Uterus (tissue), 4 donors: ENCODE data around the gene CNPY1. TPM values are rescaled to one million over a fixed set of nuclear protein-coding genes. Genes with fewer than 3 reads are reported as not detected.

Experiments
- DNase-seq, 2 donors: peaks; one replicate each; pipeline ENCODE4 v3.0.0-alpha.2; 2019 to 2020
- H3K27ac ChIP-seq, 2 donors: fragments of 200-600 bp; sonication (generic); 1 replicate in 1 of 2; 2 replicates in 1 of 2; pipeline ENCODE4 v1.5.1; 2016 to 2018
- H3K27me3 ChIP-seq, 2 donors: fragments of 200-600 bp; sonication (generic); one replicate each; pipeline ENCODE4 v1.5.1; 2018 to 2019; ENCODE audit warnings: control low read depth in 1 of 2
- H3K36me3 ChIP-seq, 2 donors: fragments of 200-600 bp; sonication (generic); one replicate each; pipeline ENCODE4 v1.5.1; 2019; ENCODE audit warnings: control low read depth in 1 of 2
- H3K4me1 ChIP-seq, 2 donors: fragments of 200-600 bp; sonication (generic); one replicate each; pipeline ENCODE4 v1.5.1; 2018 to 2019; ENCODE audit warnings: control low read depth in 1 of 2
- H3K4me3 ChIP-seq, 2 donors: fragments of 200-600 bp; sonication (generic); 1 replicate in 1 of 2; 2 replicates in 1 of 2; pipeline ENCODE4 v1.5.1; 2018 to 2019; ENCODE audit warnings: mild to moderate bottlenecking in 1 of 2
- H3K9me3 ChIP-seq, 2 donors: fragments of 200-600 bp; sonication (generic); one replicate each; pipeline ENCODE4 v1.5.1; 2019; ENCODE audit warnings: control low read depth in 1 of 2
- CTCF ChIP-seq, 4 experiments: fragments of 200-600 bp in 2 of 4; fragments of 450-650 bp in 2 of 4; sonication (generic) in 2 of 4; IDR thresholded peaks; one replicate each; pipeline ENCODE4 v1.5.1; 2016 to 2019; ENCODE audit warnings: antibody characterized with exemption in 4 of 4, mild to moderate bottlenecking in 2 of 4, moderate library complexity in 1 of 4
- POLR2A ChIP-seq, 2 donors: fragments of 450-650 bp; IDR thresholded peaks; one replicate each; pipeline ENCODE4 v1.6.1; 2016; ENCODE audit warnings: antibody characterized with exemption in 2 of 2, mild to moderate bottlenecking in 1 of 2, moderate library complexity in 1 of 2
- intact Hi-C: fragments of 100-400 bp; cut with DNase I; formaldehyde crosslinking; loops from one replicate; pipeline ENCODE4 v1.15.1; 2023; ENCODE audit warnings: low total_unique reads
- total RNA-seq, 4 donors: library from RNA; depleted of rRNA in 3 of 4; stranded (reverse); fragments of >200 nt in 3 of 4; gene quantifications; one replicate each; pipeline versions ENCODE4 v1.1.0 to v1.2.4, GENCODE V29; 2014 to 2023
- donor health status: DM: yes; HTN: yes; CAD: no.

The CNPY1 gene
- total RNA-seq, 4 donors from 2014 or later, result not detected

DNA sequence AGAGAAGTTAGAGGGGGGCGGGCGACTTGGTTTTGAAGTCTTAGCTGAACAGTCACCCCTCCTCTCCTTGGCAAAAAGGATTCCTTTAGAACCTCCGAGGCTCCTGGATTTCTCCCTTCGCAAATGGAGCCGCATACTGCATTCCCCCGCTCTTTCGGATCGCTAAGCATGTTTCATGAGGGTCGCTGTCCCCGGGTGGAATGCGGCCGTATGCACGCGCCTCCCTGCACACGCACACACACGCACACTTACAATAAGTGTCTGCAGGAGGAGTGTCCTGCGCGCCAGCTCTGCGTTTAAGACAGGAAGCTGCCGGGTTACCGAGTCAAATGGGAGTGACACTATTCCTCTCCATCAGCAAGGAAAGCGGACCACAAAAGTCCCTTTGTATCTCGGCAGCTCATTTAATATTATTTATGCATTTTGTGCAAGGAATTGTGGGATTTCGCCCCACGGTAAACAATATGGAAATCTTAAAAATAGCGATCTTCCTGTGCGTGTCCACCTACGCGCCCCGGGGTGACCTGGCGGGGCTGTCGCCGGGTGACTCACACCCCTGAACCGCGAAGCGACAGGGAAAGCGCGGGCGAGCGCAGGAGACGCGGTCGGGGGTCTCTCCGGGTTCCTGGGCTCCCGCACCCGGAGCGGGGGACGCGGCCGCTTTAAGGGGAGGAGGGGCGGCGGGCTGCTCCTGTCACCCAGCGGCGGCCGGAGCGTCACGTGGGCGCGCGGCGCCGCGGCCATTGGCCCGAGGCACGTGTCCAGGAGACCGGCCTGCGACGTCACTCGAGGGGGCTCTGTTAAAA is 89.4 kb downstream of the CNPY1 start:
- H3K4me1 ChIP-seq, result peaks cover 0 to 29% of the 10 kb centered on the region in 2 donors
- no peaks in the 10 kb centered on the region for H3K36me3 ChIP-seq
- peaks cover 31 to 82% of the 10 kb centered on the region in 2 donors for H3K27me3 ChIP-seq
- peak; percentile 53 to 80 for DNase-seq
- no peak for TF ChIP-seq POLR2A (IDR thresholded peaks at IDR 0.05)
- no peak for TF ChIP-seq CTCF (IDR thresholded peaks at IDR 0.05)
- H3K9me3 ChIP-seq, result no peaks in the 10 kb centered on the region
- no peak overlapping the region for H3K27ac ChIP-seq
- intact Hi-C loops, result no loop called here
- peak overlapping the region in 1 of 2 donors; percentile 52 for H3K4me3 ChIP-seq

DNA sequence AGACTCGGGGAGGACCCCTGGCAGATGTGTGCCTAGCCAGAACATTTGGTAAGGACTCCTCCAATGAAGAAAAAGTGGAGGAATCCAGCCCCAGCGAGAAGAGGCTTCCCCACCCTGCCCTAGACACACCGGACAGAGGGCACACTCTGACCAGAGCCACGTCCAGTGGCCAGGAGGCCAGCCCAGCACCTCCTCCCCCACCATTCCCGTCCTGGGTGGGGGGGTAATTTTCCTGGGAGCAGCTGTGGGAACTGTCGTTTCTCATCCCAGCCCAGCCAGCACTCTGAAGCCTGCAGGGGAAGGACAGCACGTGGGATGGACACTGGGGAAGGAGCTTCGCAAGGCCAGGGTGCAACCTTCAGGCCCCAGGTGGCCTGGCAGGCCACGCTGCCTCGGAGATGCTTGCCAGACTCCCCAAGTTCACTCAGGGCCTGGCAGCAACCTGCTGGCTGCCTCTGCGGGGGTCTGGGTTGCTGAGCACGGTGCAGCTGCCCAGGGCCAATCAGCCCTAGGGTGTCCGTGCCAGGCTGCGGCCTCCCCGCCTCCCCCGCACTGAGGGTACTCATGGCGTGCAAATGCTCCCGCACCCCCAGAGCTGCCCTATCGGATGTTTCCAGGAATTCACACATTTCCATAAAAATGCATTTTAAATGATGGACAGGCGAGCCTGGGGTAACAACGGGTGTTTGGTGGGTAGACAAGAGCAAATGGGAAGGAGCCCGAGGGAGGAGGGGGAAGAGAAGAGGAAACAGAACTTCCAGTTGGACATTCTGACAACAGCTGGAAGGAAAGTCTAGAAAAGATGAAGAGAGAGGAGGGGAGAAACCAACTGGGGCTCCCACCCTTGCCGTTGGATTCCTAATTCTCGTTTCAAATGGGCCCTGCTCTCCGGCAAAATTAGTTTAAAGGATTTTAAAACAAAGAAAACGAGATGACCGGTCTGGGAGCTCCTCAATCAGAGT is 90.3 kb downstream of the CNPY1 start:
- TF ChIP-seq CTCF (IDR thresholded peaks at IDR 0.05), result no peak
- TF ChIP-seq POLR2A (IDR thresholded peaks at IDR 0.05), result no peak
- no peak for DNase-seq
- Histone ChIP-seq H3K27me3 (peaks cover 31 to 82% of the 10 kb centered on the region in 2 donors), H3K4me1 (peaks cover 0 to 29% of the 10 kb centered on the region in 2 donors), H3K27ac (no peak overlapping the region), H3K4me3 (peak overlapping the region in 1 of 2 donors; percentile 52), H3K9me3 (no peaks in the 10 kb centered on the region), H3K36me3 (no peaks in the 10 kb centered on the region)
- intact Hi-C loops, result no loop called here

GRCh38 chr7:155455132-155455693 is 91.1 kb downstream of the CNPY1 start:
- H3K27ac ChIP-seq, result no peak overlapping the region
- no peaks in the 10 kb centered on the region for H3K9me3 ChIP-seq
- no peak for DNase-seq
- peaks cover 0 to 29% of the 10 kb centered on the region in 2 donors for H3K4me1 ChIP-seq
- H3K36me3 ChIP-seq, result no peaks in the 10 kb centered on the region
- no peak overlapping the region for H3K4me3 ChIP-seq
- intact Hi-C loops, result no loop called here
- H3K27me3 ChIP-seq, result peaks cover 25 to 81% of the 10 kb centered on the region in 2 donors
- TF ChIP-seq POLR2A (IDR thresholded peaks at IDR 0.05), result no peak
- TF ChIP-seq CTCF (IDR thresholded peaks at IDR 0.05), result no peak

DNA sequence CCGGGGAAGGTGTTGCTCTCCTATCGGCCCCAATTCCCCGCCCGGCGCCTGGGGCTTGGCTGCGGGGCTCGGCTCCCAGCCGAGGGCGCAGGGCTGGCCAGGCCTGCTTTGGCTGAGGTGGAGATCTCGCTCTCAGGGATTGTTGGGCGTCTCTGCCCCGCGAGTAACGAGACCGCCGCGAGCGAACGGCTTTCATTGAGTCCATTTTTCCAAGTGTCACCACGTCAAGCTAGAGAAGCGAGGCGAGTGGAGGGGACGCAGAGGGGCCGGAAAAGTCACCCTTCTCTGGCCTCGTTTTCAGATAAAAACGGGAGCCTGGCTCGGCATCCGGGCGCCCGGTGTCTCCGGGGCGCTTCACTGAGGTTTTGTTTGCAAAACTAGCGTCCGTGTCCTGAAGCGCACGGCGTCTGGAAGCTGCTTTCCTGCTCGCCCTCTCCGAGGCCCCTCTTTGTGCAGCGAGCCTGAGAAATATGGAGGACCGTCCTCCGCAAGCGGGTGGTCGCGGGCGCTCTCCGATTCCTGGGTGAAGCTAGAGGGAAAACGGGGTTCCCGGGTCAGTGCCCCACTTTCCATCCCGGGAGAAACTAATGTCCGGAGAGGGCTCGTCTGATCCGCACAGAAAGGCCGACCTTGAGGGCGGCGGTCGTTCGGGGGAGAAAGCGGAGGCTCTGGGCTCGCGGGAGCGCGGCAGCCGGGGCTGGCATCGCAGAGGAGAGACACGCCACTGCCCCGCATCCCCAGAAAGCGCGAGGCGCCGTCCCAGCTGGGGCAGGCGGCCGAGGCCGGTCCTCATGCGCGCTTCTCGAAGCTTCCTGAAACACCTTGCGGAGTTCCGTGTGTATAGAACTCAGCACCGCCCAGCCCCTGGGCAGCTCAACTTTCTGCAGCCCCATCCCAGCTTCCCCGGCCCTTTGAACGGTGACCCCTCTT is 91.9 kb downstream of the CNPY1 start:
- H3K27ac ChIP-seq, result no peak overlapping the region
- peaks cover 0 to 29% of the 10 kb centered on the region in 2 donors for H3K4me1 ChIP-seq
- intact Hi-C loops, result no loop called here
- H3K27me3 ChIP-seq, result peaks cover 25 to 81% of the 10 kb centered on the region in 2 donors
- no peak for DNase-seq
- no peak for TF ChIP-seq POLR2A (IDR thresholded peaks at IDR 0.05)
- TF ChIP-seq CTCF (IDR thresholded peaks at IDR 0.05), result no peak
- H3K4me3 ChIP-seq, result peak overlapping the region in 1 of 2 donors; percentile 9
- H3K9me3 ChIP-seq, result no peaks in the 10 kb centered on the region
- no peaks in the 10 kb centered on the region for H3K36me3 ChIP-seq
